HG03521 (cell line): Measurements from ENCODE around the gene ADGRD1.

Source experiments
- ATAC-seq: cut with Tn5 transposase; IDR thresholded peaks from one replicate; pipeline ENCODE4 v1.9.1; 2021; ENCODE audit warnings: mild to moderate bottlenecking, moderate library complexity; ENCODE audit not compliant: unreplicated experiment

ADGRD1 gene

DNA sequence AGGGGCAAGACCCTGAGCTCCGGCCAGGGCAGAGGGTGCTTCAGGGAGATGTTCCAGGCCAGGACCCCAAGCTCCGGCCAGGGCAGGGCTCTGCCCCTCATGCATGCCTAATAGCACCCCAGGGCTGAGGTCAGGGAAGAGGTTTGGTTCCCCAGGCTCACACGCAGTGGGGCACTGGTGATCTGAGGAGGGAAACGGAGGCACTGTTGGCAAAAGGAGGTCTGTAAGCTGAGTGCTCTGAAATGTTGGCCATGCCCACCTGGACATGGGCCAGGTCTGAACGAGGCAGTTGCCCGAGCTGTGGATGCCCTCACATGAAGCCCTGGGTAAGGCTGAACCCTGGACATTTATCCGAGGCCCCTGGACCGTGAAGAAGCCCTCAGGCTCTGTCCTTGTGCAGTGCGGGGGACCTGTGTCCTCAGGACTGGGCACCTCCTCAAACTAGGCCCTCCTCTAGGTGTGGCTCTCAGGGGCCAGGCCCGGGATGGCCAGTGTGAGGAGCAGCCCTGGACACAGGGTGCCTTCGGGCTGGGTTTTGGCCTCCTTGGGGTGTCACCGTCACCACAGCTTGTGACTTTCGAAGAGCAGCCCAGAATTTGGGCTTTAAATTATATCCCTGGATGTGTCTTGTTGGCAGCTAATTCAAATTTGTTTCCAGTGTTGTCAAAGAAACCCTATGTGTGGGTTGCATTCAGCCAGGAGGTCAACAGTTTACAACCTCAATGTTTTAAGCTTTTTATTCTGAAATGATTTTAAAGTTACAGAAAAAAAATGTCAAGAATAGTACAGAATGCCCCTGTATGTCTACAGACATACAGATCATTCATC lies 66.8 kb downstream of the ADGRD1 start:
- no peak for ATAC-seq

DNA sequence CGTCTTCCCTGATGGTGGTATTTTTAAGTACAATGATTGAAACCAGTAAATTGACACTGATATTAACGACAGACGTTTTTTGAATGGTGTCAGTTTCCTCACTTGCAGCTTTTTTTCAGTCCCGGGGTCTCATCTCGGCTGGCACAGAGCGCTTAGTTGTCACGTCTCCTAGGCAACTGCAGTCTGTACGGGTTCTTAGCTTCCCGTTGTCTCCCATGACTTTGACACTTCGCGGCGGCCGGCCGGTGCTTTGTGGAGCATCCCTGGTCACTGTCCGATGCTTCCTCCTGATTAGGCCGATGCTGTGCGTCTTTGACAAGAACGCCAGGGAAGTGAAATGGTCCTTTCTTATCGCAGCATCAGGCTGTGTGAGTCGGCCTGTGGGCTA lies 67.4 kb downstream of the ADGRD1 start:
- ATAC-seq, result no peak

DNA sequence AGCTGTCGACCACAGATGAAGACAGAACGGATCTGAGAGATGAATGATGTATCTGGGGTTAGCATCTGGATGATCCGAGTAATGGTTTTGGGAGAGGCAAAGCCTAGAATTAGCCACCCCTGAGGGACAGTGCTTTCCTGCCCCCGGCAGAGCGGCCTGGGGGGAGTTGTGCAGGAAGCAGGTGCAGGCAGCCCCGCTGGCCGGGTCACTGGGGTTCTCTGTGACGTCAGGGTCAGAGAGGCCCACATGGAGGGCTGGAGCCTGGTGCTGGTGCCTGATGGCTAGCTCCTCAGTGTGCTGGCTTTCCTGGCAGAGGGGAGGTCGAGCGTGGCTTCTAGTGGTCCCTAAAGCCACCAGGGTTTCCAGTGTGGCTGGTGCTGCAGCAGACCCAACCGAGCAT lies 70.3 kb downstream of the ADGRD1 start:
- no peak for ATAC-seq

GRCh38 chr12:131024721-131025120 lies 71.0 kb downstream of the ADGRD1 start:
- ATAC-seq, result no peak

GRCh38 chr12:131025234-131025633 lies 71.5 kb downstream of the ADGRD1 start:
- no peak for ATAC-seq

DNA sequence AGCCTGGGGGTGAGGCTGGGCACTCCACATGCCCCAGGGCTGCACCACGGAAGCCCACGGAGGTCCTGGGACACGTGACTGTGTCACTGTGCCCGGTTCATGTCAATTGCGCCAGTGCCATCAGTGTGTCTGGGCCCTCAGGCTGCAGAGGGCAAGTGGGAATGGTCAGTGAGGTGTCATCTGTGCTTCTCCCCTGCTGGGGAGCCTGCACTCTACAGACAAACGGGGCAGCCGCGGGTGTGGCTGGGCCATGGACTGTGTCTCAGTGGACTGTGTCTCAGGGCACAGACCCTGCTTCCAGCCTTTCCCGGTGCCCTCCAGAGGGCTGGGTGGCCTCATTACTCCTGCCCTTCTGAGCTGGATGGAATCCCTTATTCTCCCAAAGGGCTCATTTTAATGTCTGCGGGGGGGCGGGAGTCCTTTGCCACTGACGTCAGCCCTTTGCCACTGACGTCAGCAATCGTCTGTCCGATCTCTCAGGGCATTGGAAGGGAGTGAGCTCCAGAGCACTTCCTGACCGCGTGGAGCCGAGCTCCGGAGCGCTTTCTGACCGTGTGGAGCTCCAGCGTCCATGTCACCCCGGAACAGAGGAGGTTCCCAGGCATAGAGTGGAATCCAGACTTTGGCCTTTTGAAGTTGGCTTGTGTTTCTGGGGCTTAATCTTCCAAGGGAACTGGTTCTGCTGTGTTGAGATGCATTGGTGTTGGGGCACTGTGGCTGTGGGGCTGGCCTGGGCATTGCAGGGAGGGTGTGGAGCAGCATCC lies 72.4 kb downstream of the ADGRD1 start:
- ATAC-seq, result no peak

GRCh38 chr12:131026754-131027153 lies 73.0 kb downstream of the ADGRD1 start:
- no peak for ATAC-seq

GRCh38 chr12:131027264-131027663 lies 73.6 kb downstream of the ADGRD1 start:
- ATAC-seq, result no peak

DNA sequence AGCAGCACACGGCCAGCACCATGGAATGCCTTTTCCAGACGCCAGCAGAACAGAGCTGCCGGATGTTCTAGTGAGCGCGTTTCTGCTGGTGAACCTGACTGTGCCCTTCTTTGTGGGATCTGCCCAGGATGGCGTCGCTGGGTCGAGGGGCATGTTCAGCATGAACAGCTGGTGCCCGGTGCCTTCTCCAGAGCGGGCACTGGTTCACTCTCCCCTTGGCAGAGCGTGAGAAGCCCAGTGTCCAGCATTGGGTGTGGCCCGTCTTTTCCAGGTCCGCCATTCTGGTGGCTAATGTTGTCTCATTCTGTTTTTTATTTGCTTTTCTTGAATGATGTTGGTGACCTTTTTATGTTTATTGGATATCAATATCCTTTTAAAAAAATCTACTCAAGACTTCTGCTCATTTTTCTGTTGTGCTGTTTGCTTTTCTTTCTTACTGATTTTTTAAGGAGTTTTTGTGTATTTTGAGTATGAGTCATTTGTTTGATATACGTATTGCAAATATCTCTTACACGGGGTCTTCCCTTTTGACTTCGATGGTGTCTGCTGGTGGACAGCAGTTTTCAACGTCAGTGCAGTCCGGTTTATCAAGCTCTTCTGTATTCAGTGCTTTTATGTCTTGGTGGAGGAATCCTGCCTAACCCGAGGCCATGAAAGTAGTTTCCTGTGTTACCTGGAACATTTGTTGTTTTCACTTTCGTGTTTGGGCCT lies 74.3 kb downstream of the ADGRD1 start:
- no peak for ATAC-seq

DNA sequence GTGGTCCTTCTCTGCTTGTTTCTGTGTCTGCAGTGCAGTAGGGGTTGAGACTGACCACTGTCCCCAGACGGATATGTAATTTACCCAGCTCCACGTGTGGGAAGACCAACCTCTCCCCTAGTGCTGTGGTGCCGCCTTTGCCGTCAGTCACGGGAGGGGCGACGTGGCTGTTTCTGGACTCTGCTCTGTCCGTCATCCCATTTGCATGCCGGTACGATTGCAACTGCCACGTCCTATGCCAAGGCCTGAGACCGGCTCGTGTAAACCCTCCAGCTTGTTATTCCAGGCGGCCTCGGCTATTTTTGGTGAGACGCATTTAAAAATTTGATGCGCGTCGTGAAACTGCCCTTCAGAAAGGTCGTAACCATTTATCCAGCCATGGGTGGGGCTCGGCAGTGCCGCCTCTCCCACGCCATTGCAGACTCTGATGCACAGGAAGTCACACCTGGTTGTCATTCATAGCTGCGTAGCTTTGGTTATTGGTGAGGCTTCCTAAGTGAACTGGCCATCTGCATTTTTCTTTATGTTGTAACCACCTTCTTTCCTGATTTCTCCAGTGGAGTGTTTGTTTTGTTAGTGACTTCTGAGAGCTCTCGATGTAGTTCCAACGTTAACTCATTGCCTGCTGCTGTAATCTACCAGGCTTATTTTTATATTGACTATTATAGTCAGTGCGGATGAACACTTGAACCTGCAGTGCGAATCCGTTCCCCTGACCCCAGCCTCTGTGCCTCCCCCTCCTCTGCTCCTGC lies 75.1 kb downstream of the ADGRD1 start:
- ATAC-seq, result no peak

GRCh38 chr12:131030472-131031328 lies 77.0 kb downstream of the ADGRD1 start:
- ATAC-seq, result no peak

GRCh38 chr12:131032082-131032750 lies 78.5 kb downstream of the ADGRD1 start:
- ATAC-seq, result no peak

- ATAC-seq, result no peak
These were observed 79.8 kb downstream of the ADGRD1 start for GRCh38 chr12:131033486-131033885.

GRCh38 chr12:131033886-131034482 lies 80.3 kb downstream of the ADGRD1 start:
- ATAC-seq, result no peak

GRCh38 chr12:131034631-131035244 lies 81.0 kb downstream of the ADGRD1 start:
- ATAC-seq, result no peak

DNA sequence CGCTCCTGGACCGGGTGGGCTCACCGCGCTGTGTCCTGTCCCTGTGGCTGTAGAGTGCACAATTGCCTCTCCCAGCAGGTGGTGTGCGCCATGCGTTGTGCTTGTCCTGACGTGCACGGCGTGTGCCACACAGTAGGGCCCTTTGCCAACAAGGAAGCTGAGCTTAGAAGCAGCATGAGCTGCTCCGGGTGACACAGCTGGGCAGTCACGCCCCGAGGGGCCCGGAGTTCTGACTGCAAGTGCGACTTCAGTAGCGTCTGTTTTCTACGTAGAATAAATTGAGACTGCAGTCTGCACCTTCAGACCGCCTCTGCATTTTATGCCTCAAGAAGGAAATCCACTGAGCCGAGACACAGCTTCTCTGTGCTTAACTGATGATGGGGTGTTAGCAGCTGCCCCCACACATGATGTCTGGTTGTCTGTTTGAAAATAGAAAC lies 81.6 kb downstream of the ADGRD1 start:
- ATAC-seq, result no peak

DNA sequence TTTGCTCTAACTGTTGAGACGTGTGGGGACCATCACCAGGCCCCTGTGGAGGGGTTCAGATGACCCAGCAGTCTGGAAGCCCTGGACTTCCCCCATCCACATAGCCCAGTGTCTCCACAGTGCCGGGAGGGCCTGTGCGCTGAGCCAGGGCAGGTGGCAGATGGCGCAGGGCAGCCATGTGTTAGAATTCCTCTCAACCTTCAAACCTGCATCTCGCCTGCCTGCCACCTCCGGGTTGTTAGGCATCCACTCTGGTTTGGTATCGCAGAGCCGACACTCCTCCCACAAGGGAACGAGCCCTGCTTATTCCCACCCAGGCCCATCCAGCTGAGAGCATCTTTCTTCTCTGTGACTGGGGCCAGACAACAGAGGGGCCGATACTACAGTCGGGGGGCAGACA lies 84.5 kb downstream of the ADGRD1 start:
- no peak for ATAC-seq
